Umbilical cord (tissue), 2 donors: ENCODE measurements around the gene CACNA1S. TPM values are rescaled to one million over a fixed set of nuclear protein-coding genes. Genes with fewer than 3 reads are reported as not detected.

Source experiments
- DNase-seq: peaks from one replicate; pipeline ENCODE4 v3.0.0-alpha.2; 2015; ENCODE audit warnings: low spot score
- total RNA-seq: library from RNA; depleted of rRNA; stranded (reverse); fragments of >200 nt; gene quantifications from one replicate; pipeline ENCODE4 v1.2.3, GENCODE V29; 2014; ENCODE audit warnings: low replicate concordance; ENCODE audit not compliant: insufficient read depth

The CACNA1S gene
- 0.96 TPM for total RNA-seq

- peak; percentile 24 for DNase-seq
Measured at GRCh38 chr1:201112173-201112731, at the start of gene CACNA1S. CACNA1S (minus strand) TSS chr1:201112426; CDS start chr1:201112339, 87 bp downstream.

- DNase-seq, result no peak
Measured at GRCh38 chr1:201157949-201158348, 45.7 kb upstream of the CACNA1S start.

- no peak for DNase-seq
Measured at GRCh38 chr1:201156819-201157218, 44.6 kb upstream of the CACNA1S start.

GRCh38 chr1:201156346-201156745 lies 44.1 kb upstream of the CACNA1S start:
- no peak for DNase-seq

GRCh38 chr1:201155354-201155753 lies 43.1 kb upstream of the CACNA1S start:
- no peak for DNase-seq

GRCh38 chr1:201154389-201155165 lies 42.4 kb upstream of the CACNA1S start, which contains the start of gene TMEM9:
TMEM9 (minus strand) TSS chr1:201154474; CDS start chr1:201153923, 551 bp downstream.
- peak; percentile 98 for DNase-seq

- no peak for DNase-seq
Measured at GRCh38 chr1:201153474-201154388, 41.5 kb upstream of the CACNA1S start.

GRCh38 chr1:201149400-201149799 lies 37.2 kb upstream of the CACNA1S start:
- DNase-seq, result no peak

GRCh38 chr1:201147396-201148015 lies 35.3 kb upstream of the CACNA1S start:
- no peak for DNase-seq

GRCh38 chr1:201146626-201147390 lies 34.6 kb upstream of the CACNA1S start:
- DNase-seq, result no peak

- no peak for DNase-seq
Measured at GRCh38 chr1:201145816-201146215, 33.6 kb upstream of the CACNA1S start.

- DNase-seq, result no peak
Measured at GRCh38 chr1:201145132-201145531, 32.9 kb upstream of the CACNA1S start.

- DNase-seq, result no peak
Measured at GRCh38 chr1:201144701-201145100, 32.5 kb upstream of the CACNA1S start.

- DNase-seq, result no peak
Measured at GRCh38 chr1:201143726-201144635, 31.8 kb upstream of the CACNA1S start.

GRCh38 chr1:201142849-201143725 lies 30.9 kb upstream of the CACNA1S start:
- DNase-seq, result no peak

- DNase-seq, result peak; percentile 62
Measured at GRCh38 chr1:201142011-201142848, 30.0 kb upstream of the CACNA1S start.

- no peak for DNase-seq
Measured at GRCh38 chr1:201141418-201141817, 29.2 kb upstream of the CACNA1S start.

- DNase-seq, result no peak
Measured at GRCh38 chr1:201140941-201141260, 28.7 kb upstream of the CACNA1S start.
